Skeletal muscle cell (primary cell): ENCODE measurements around the gene P3H2.

Experiments
- DNase-seq: peaks from one replicate; pipeline ENCODE4 v3.0.0-alpha.2; 2010; ENCODE audit warnings: low read depth
- H3K4me3 ChIP-seq: 2 replicates; pipeline ENCODE4 v1.5.1; 2011; ENCODE audit warnings: low read depth, mild to moderate bottlenecking, control low read depth, low read length, moderate library complexity

The P3H2 gene

GRCh38 chr3:190130037-190130436 is 9.3 kb upstream of the P3H2 start:
- no peak overlapping the region for H3K4me3 ChIP-seq
- DNase-seq: no peak

- H3K4me3 ChIP-seq: no peak overlapping the region
- no peak for DNase-seq
These were observed 7.1 kb upstream of the P3H2 start for GRCh38 chr3:190127797-190128196.

GRCh38 chr3:190127195-190127594 is 6.5 kb upstream of the P3H2 start:
- no peak for DNase-seq

GRCh38 chr3:190125436-190126068 is 4.9 kb upstream of the P3H2 start:
- H3K4me3 ChIP-seq: no peak overlapping the region
- no peak for DNase-seq

More at GRCh38 chr3:190127195-190127594, 6.5 kb upstream of the P3H2 start:
- H3K4me3 ChIP-seq: no peak overlapping the region

- no peak for DNase-seq
- no peak overlapping the region for H3K4me3 ChIP-seq
These were observed 3.4 kb upstream of the P3H2 start for GRCh38 chr3:190124067-190124466.

GRCh38 chr3:190122198-190122771 is 1.6 kb upstream of the P3H2 start:
- no peak overlapping the region for H3K4me3 ChIP-seq
- peak; percentile 48 for DNase-seq

- no peak overlapping the region for H3K4me3 ChIP-seq
- DNase-seq: no peak
These were observed 686 bp upstream of the P3H2 start for GRCh38 chr3:190121383-190121782.

- DNase-seq: no peak
- peak overlapping the region; percentile 77 for H3K4me3 ChIP-seq
These were observed 322 bp upstream of the P3H2 start for GRCh38 chr3:190121061-190121377.

GRCh38 chr3:190119461-190120268 is 1.0 kb downstream of the P3H2 start:
- H3K4me3 ChIP-seq: peak overlapping the region; percentile 77
- no peak for DNase-seq

GRCh38 chr3:190118438-190118837 is 2.3 kb downstream of the P3H2 start:
- DNase-seq: no peak
- H3K4me3 ChIP-seq: no peak overlapping the region

- DNase-seq: no peak
- H3K4me3 ChIP-seq: no peak overlapping the region
These were observed 2.7 kb downstream of the P3H2 start for GRCh38 chr3:190117981-190118380.

- H3K4me3 ChIP-seq: no peak overlapping the region
- DNase-seq: no peak
These were observed 4.1 kb downstream of the P3H2 start for GRCh38 chr3:190116551-190117067.

- DNase-seq: no peak
- H3K4me3 ChIP-seq: no peak overlapping the region
These were observed 9.9 kb downstream of the P3H2 start for GRCh38 chr3:190110826-190111225.

- no peak for DNase-seq
- H3K4me3 ChIP-seq: no peak overlapping the region
These were observed 11.3 kb downstream of the P3H2 start for GRCh38 chr3:190109441-190109840.

- no peak for DNase-seq
- no peak overlapping the region for H3K4me3 ChIP-seq
These were observed 11.9 kb downstream of the P3H2 start for GRCh38 chr3:190108804-190109203.

GRCh38 chr3:190105876-190106275 is 14.8 kb downstream of the P3H2 start:
- DNase-seq: no peak
- no peak overlapping the region for H3K4me3 ChIP-seq

GRCh38 chr3:190101320-190102011 is 19.2 kb downstream of the P3H2 start:
- DNase-seq: peak; percentile 36
- no peak overlapping the region for H3K4me3 ChIP-seq

GRCh38 chr3:190099099-190099498 is 21.6 kb downstream of the P3H2 start:
- no peak overlapping the region for H3K4me3 ChIP-seq
- DNase-seq: no peak

GRCh38 chr3:190097617-190098016 is 23.1 kb downstream of the P3H2 start:
- no peak for DNase-seq
- H3K4me3 ChIP-seq: no peak overlapping the region

- no peak for DNase-seq
- H3K4me3 ChIP-seq: no peak overlapping the region
These were observed 23.7 kb downstream of the P3H2 start for GRCh38 chr3:190097025-190097424.
